K562 (cell line): ENCODE results near the gene EFCAB12. TPM values are rescaled to one million over a fixed set of nuclear protein-coding genes. Genes with fewer than 3 reads are reported as not detected.

Experiments
- CBFA2T2 ChIP-seq: fragments of 450-650 bp; conservative IDR thresholded peaks from 2 replicates; pipeline ENCODE4 v1.6.1; 2017; ENCODE audit warnings: mild to moderate bottlenecking
- HOXB6 ChIP-seq: fragments of 250-450 bp; sonication (Bioruptor Pico); IDR thresholded peaks from 2 replicates; pipeline ENCODE4 v1.5.1; 2022; ENCODE audit warnings: mild to moderate bottlenecking, borderline replicate concordance
- NFIX ChIP-seq: fragments of 250-450 bp; sonication (Bioruptor Pico); IDR thresholded peaks from 2 replicates; pipeline ENCODE4 v1.4.0; 2020; ENCODE audit warnings: low read depth, mild to moderate bottlenecking, moderate library complexity
- NR1H2 ChIP-seq: sonication (generic); formaldehyde crosslinking; IDR thresholded peaks from 2 replicates; pipeline ENCODE4 v1.4.0; 2020; ENCODE audit warnings: mild to moderate bottlenecking, missing genetic modification reagents
- POLR2AphosphoS5 ChIP-seq: IDR thresholded peaks from 2 replicates; pipeline ENCODE4 v1.6.1; 2011; ENCODE audit warnings: mild to moderate bottlenecking, low read depth, low read length, moderate library complexity; ENCODE audit not compliant: control insufficient read depth, insufficient read depth
- TAF9B ChIP-seq: fragments of 450-650 bp; IDR thresholded peaks from 2 replicates; pipeline ENCODE4 v1.6.1; 2018; ENCODE audit warnings: mild to moderate bottlenecking; ENCODE audit not compliant: partially characterized antibody
- ZFPM2 ChIP-seq: fragments of 250-450 bp; sonication (Bioruptor Pico); IDR thresholded peaks from 2 replicates; pipeline ENCODE4 v1.5.1; 2022; ENCODE audit warnings: mild to moderate bottlenecking
- ZNF134 ChIP-seq: fragments of 250-450 bp; sonication (Bioruptor Pico); conservative IDR thresholded peaks from 2 replicates; pipeline ENCODE4 v1.4.0; 2020
- ZNF24 ChIP-seq: fragments of 450-650 bp; IDR thresholded peaks from 2 replicates; pipeline ENCODE4 v1.6.1; 2016
- ZNF639 ChIP-seq, 2 experiments: fragments of 200-800 bp in 1 of 2; sonication (Bioruptor generic) in 1 of 2; sonication (generic) in 1 of 2; formaldehyde crosslinking in 1 of 2; IDR thresholded peaks in 1 of 2; conservative IDR thresholded peaks in 1 of 2; 2 replicates each; pipeline versions ENCODE4 v1.5.0 to v1.6.1; 2016 to 2020; ENCODE audit warnings: missing compliant biosample characterization in 1 of 2, missing genetic modification characterization in 1 of 2, missing genetic modification reagents in 1 of 2
- polyA plus RNA-seq, 8 experiments: library from polyadenylated mRNA; depleted of rRNA in 4 of 8; stranded (reverse) in 5 of 8; unstranded in 3 of 8; fragments of >200 nt; fragmentation: Nextera tagmentation in 2 of 8; fragmentation: Illumina TruSeq in 1 of 8; extraction: Ambion mirVana in 2 of 8; extraction: Trizol in 1 of 8; gene quantifications; 2 replicates each; pipeline versions ENCODE4 v1.2.1 to v1.2.3, GENCODE V29; 2011 to 2014; ENCODE audit warnings: inconsistent platforms in 1 of 8, missing spikeins in 1 of 8
- total RNA-seq, 7 experiments: library from RNA; depleted of rRNA in 6 of 7; stranded (reverse); fragments of >200 nt in 6 of 7; fragmentation: Illumina TruSeq in 2 of 7; extraction: Trizol in 2 of 7; gene quantifications; 2 replicates each; pipeline versions ENCODE4 v1.2.1 to v1.2.3, GENCODE V29; 2011 to 2021; ENCODE audit warnings: low replicate concordance in 1 of 7
- TF ChIP-seq, protein P1 (sequence below): fragments of 450-650 bp; IDR thresholded peaks from 2 replicates; pipeline ENCODE4 v1.7.1; 2018; ENCODE audit warnings: mild to moderate bottlenecking, low read depth; ENCODE audit not compliant: partially characterized antibody
- TF ChIP-seq, protein P2 (sequence below): fragments of 250-450 bp; sonication (Bioruptor Pico); IDR thresholded peaks from 2 replicates; pipeline ENCODE4 v1.5.0; 2020; ENCODE audit warnings: mild to moderate bottlenecking

The EFCAB12 gene
- total and polyA plus RNA-seq, 9 of the 15 experiments (the other 6 are each of a cell fraction or from before 2014, with no cell fraction given) = 0.08 to 0.95 (median 0.56) TPM; not detected in 1

DNA sequence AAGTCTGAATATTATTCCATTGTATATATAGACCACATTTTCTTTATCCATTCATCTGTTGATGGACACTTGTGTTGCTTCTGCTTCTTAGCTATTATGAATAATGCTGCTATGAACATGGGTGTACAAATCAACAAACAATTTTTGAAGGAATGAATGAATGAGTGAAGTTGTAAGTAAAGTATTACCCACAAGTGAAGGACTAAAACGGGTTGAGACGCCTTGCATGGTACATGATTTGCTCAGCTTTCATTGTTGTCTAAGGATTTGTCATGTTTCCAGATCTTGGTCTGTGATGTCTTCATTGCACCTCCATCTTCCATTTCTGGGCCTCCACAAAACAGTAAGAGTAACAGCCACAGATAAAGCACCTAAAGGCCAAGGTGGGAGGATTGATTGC lies 32.1 kb upstream of the EFCAB12 start (continued):
- TF ChIP-seq, protein P1, sequence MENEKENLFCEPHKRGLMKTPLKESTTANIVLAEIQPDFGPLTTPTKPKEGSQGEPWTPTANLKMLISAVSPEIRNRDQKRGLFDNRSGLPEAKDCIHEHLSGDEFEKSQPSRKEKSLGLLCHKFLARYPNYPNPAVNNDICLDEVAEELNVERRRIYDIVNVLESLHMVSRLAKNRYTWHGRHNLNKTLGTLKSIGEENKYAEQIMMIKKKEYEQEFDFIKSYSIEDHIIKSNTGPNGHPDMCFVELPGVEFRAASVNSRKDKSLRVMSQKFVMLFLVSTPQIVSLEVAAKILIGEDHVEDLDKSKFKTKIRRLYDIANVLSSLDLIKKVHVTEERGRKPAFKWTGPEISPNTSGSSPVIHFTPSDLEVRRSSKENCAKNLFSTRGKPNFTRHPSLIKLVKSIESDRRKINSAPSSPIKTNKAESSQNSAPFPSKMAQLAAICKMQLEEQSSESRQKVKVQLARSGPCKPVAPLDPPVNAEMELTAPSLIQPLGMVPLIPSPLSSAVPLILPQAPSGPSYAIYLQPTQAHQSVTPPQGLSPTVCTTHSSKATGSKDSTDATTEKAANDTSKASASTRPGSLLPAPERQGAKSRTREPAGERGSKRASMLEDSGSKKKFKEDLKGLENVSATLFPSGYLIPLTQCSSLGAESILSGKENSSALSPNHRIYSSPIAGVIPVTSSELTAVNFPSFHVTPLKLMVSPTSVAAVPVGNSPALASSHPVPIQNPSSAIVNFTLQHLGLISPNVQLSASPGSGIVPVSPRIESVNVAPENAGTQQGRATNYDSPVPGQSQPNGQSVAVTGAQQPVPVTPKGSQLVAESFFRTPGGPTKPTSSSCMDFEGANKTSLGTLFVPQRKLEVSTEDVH = no peak
- TF ChIP-seq ZNF134 (no peak), ZNF24 (peak; percentile 66; the same call in 1 of the 2 replicates), NFIX (CRISPR knock-in tag) (no peak), ZNF639 (CRISPR knock-in tag; conservative IDR thresholded peaks at IDR 0.05 in 1 of 2, IDR thresholded peaks at IDR 0.05 in 1 of 2) (0 out of 4 replicates have a peak, but pooled peaks of 1 of the 2 experiments have one; percentile 10), POLR2AphosphoS5 (no peak), NR1H2 (no peak), ZFPM2 (CRISPR knock-in tag) (no peak), TAF9B (no peak), HOXB6 (CRISPR knock-in tag) (no peak), CBFA2T2 (no peak)
- TF ChIP-seq, protein P2, sequence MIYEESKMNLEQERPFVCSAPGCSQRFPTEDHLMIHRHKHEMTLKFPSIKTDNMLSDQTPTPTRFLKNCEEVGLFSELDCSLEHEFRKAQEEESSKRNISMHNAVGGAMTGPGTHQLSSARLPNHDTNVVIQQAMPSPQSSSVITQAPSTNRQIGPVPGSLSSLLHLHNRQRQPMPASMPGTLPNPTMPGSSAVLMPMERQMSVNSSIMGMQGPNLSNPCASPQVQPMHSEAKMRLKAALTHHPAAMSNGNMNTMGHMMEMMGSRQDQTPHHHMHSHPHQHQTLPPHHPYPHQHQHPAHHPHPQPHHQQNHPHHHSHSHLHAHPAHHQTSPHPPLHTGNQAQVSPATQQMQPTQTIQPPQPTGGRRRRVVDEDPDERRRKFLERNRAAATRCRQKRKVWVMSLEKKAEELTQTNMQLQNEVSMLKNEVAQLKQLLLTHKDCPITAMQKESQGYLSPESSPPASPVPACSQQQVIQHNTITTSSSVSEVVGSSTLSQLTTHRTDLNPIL (CRISPR knock-in tag) = no peak
